Measurements from ENCODE around the gene WDR46. TPM values are rescaled to one million over a fixed set of nuclear protein-coding genes. Genes with fewer than 3 reads are reported as not detected.

WDR46 gene
- total RNA-seq, 1 experiment from 2014 or later, result 52.4 TPM

DNA sequence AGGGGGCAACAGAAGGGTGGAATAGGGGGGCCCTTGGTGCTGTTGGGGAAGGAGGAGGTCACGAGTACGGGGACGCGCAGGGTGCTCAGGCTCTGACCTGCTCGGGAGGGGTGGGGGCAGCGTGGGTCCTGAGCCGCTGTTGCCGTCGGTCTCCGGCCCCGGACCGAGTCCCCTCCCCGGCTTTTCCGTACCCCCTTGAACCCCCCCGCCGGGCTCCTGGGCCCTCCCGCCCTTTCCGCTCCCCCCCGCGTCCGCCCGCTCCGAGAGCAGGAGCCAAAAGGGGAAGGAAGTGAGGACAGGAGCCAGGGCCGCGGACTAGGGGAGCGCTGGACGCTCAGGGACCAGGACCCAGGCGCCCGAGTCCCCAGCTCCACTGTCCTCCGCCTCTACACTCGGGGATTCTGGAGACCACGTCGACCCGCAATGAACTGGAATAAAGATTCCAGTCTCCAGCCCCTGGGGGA, 9.8 kb upstream of the WDR46 start, which contains the start of gene RGL2:
RGL2 (minus strand) TSS at position 170 of the 464 bp plus-strand sequence. CDS start 332 bp downstream, outside the sequence.
- Histone ChIP-seq H3K36me3 (ENCODE audit: low read depth) (no peaks in the 10 kb centered on the region), H3K27me3 (ENCODE audit: insufficient read depth, low read depth) (no peaks in the 10 kb centered on the region), H3K4me3 (peak within 1 kb of the TSS; percentile 75), H2AFZ (peak within 1 kb of the TSS; percentile 74), H3K79me2 (ENCODE audit: low read depth) (peaks cover 58% of the 10 kb centered on the region), H3K4me2 (peak within 1 kb of the TSS; percentile 99), H3K9me2 (ENCODE audit: insufficient read depth) (no peaks in the 10 kb centered on the region), H3K27ac (peak within 1 kb of the TSS; percentile 88), H3F3A (ENCODE audit: insufficient read depth, low read depth) (peaks cover 42% of the 10 kb centered on the region), H4K20me1 (ENCODE audit: insufficient read depth) (no peaks in the 10 kb centered on the region; the same call in 1 of the 2 replicates), H3K4me1 (replicated peaks; ENCODE audit: insufficient read depth) (peaks cover 23% of the 10 kb centered on the region), H3K9me3 (ENCODE audit: insufficient read depth, low read depth) (no peaks in the 10 kb centered on the region)
- DNase-seq, result peak; percentile 33 to 61
- no peak for TF ChIP-seq EZH2 (IDR thresholded peaks at IDR 0.05; ENCODE audit: low read depth)
- TF ChIP-seq, protein P1, sequence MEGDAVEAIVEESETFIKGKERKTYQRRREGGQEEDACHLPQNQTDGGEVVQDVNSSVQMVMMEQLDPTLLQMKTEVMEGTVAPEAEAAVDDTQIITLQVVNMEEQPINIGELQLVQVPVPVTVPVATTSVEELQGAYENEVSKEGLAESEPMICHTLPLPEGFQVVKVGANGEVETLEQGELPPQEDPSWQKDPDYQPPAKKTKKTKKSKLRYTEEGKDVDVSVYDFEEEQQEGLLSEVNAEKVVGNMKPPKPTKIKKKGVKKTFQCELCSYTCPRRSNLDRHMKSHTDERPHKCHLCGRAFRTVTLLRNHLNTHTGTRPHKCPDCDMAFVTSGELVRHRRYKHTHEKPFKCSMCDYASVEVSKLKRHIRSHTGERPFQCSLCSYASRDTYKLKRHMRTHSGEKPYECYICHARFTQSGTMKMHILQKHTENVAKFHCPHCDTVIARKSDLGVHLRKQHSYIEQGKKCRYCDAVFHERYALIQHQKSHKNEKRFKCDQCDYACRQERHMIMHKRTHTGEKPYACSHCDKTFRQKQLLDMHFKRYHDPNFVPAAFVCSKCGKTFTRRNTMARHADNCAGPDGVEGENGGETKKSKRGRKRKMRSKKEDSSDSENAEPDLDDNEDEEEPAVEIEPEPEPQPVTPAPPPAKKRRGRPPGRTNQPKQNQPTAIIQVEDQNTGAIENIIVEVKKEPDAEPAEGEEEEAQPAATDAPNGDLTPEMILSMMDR (conservative IDR thresholded peaks at IDR 0.05), result no peak
- ChIA-PET CTCF (interaction anchor here (0.5 kb wide), 1 partner anchor 884 kb away, joined by 8 read pairs; no protein-coding TSS in a partner anchor), POLR2A (ENCODE audit: unreplicated experiment) (interaction anchor here (0.7 to 1.6 kb wide), 7 partner anchors 9 to 634 kb away, joined by 3 to 25 read pairs (median 5); partner anchors contain the start of gene ZBTB22)
- no TSS peak for BruUV-seq (replicated peaks)
- intact Hi-C loops (cut with micrococcal nuclease; ENCODE audit: unreplicated experiment), result loop anchor here (1.0 to 5.0 kb wide), 5 partner anchors 14 to 113 kb away; partner anchors contain the start of genes B3GALT4, KIFC1, PHF1 and RXRB

GRCh38 chr6:33297956-33298772, 9.1 kb upstream of the WDR46 start:
- H3K4me3 ChIP-seq, result peak overlapping the region; percentile 75
- POLR2A ChIA-PET (ENCODE audit: unreplicated experiment), result interaction anchor here (0.6 to 1.6 kb wide), 9 partner anchors 9 to 1560 kb away, joined by 3 to 25 read pairs (median 5); partner anchors contain the start of genes PFDN6, RPS18, VPS52 and WDR46
- H3K79me2 ChIP-seq (ENCODE audit: low read depth), result peaks cover 57% of the 10 kb centered on the region
- peak overlapping the region; percentile 99 for H3K4me2 ChIP-seq
- peak overlapping the region; percentile 88 for H3K27ac ChIP-seq
- no peaks in the 10 kb centered on the region; the same call in 1 of the 2 replicates for H4K20me1 ChIP-seq (ENCODE audit: insufficient read depth)
- TF ChIP-seq, protein P1 (conservative IDR thresholded peaks at IDR 0.05), result no peak
- DNase-seq, result peak; percentile 85 to 89
- H3F3A ChIP-seq (ENCODE audit: insufficient read depth, low read depth), result peaks cover 39% of the 10 kb centered on the region
- no peaks in the 10 kb centered on the region for H3K27me3 ChIP-seq (ENCODE audit: insufficient read depth, low read depth)
- no peaks in the 10 kb centered on the region for H3K9me3 ChIP-seq (ENCODE audit: insufficient read depth, low read depth)
- CTCF ChIA-PET, result interaction anchor here (0.5 to 0.6 kb wide), 2 partner anchors 11 to 884 kb away, joined by 5 to 8 read pairs; no protein-coding TSS in a partner anchor
- H3K9me2 ChIP-seq (ENCODE audit: insufficient read depth), result no peaks in the 10 kb centered on the region
- no TSS peak for BruUV-seq (replicated peaks)
- H3K4me1 ChIP-seq (replicated peaks; ENCODE audit: insufficient read depth), result peaks cover 23% of the 10 kb centered on the region
- intact Hi-C loops (cut with micrococcal nuclease; ENCODE audit: unreplicated experiment), result loop anchor here (2.0 to 5.0 kb wide), 4 partner anchors 15 to 114 kb away; partner anchors contain the start of genes B3GALT4, PHF1, RXRB and SLC39A7
- H2AFZ ChIP-seq, result peak overlapping the region; percentile 74
- no peaks in the 10 kb centered on the region for H3K36me3 ChIP-seq (ENCODE audit: low read depth)

- Histone ChIP-seq H4K20me1 (ENCODE audit: insufficient read depth) (no peaks in the 10 kb centered on the region; the same call in 1 of the 2 replicates), H3K9me3 (ENCODE audit: insufficient read depth, low read depth) (no peaks in the 10 kb centered on the region), H3F3A (ENCODE audit: insufficient read depth, low read depth) (peaks cover 40% of the 10 kb centered on the region), H3K4me2 (peak overlapping the region; percentile 99), H3K79me2 (ENCODE audit: low read depth) (peaks cover 50% of the 10 kb centered on the region), H3K27ac (peak overlapping the region; percentile 88), H3K4me1 (replicated peaks; ENCODE audit: insufficient read depth) (peaks cover 23% of the 10 kb centered on the region), H3K4me3 (peak overlapping the region; percentile 75), H3K9me2 (ENCODE audit: insufficient read depth) (no peaks in the 10 kb centered on the region), H3K36me3 (ENCODE audit: low read depth) (peaks cover 2% of the 10 kb centered on the region; the same call in 1 of the 2 replicates), H3K27me3 (ENCODE audit: insufficient read depth, low read depth) (no peaks in the 10 kb centered on the region), H2AFZ (peak overlapping the region; percentile 74)
- no TSS peak for BruUV-seq (replicated peaks)
- TF ChIP-seq, protein P1 (conservative IDR thresholded peaks at IDR 0.05), result no peak
- no peak for TF ChIP-seq EZH2 (IDR thresholded peaks at IDR 0.05; ENCODE audit: low read depth)
- intact Hi-C loops (cut with micrococcal nuclease; ENCODE audit: unreplicated experiment), result loop anchor here (5.0 kb wide), 1 partner anchor 115 kb away; the partner anchor contains the start of gene PHF1
- ChIA-PET CTCF (interaction anchor here (0.6 kb wide), 2 partner anchors 10 to 28 kb away, joined by 3 to 5 read pairs; no protein-coding TSS in a partner anchor), POLR2A (ENCODE audit: unreplicated experiment) (interaction anchor here (0.6 to 1.0 kb wide), 9 partner anchors 8 to 1559 kb away, joined by 3 to 9 read pairs (median 5); partner anchors contain the start of genes PFDN6, RPS18, VPS52 and WDR46)
- DNase-seq, result peak; percentile 73 to 89
Observed at GRCh38 chr6:33297406-33297955, 8.4 kb upstream of the WDR46 start.

Data from PC-9 (cell line).